GM18507 (cell line): Measurements from ENCODE around the gene DAB2IP.

Source experiments
- DNase-seq: peaks from one replicate; pipeline ENCODE4 v3.0.0; 2011; ENCODE audit warnings: low read depth; ENCODE audit not compliant: insufficient read length; ENCODE audit errors: extremely low spot score
- FAIRE-seq: peaks from 2 replicates; lab custom pipeline; 2011; peaks lifted over from hg19 to GRCh38; lab: Jason Lieb, UNC

DAB2IP gene

GRCh38 chr9:121658166-121658565 lies 6.7 kb downstream of the DAB2IP start:
- FAIRE-seq (no peak), DNase-seq (no peak)

GRCh38 chr9:121658591-121658990 lies 7.2 kb downstream of the DAB2IP start:
- DNase-seq (no peak), FAIRE-seq (no peak)

GRCh38 chr9:121660367-121660766 lies 8.9 kb downstream of the DAB2IP start:
- FAIRE-seq (no peak), DNase-seq (no peak)

- no peak for DNase-seq
- no peak for FAIRE-seq
Measured at GRCh38 chr9:121660876-121661275, 9.4 kb downstream of the DAB2IP start.

GRCh38 chr9:121661328-121661727 lies 9.9 kb downstream of the DAB2IP start:
- no peak for DNase-seq
- FAIRE-seq, result no peak

- DNase-seq (no peak), FAIRE-seq (no peak)
Measured at GRCh38 chr9:121662359-121662758, 10.9 kb downstream of the DAB2IP start.

- DNase-seq (no peak), FAIRE-seq (no peak)
Measured at GRCh38 chr9:121662891-121663580, 11.6 kb downstream of the DAB2IP start.

- FAIRE-seq, result no peak
- DNase-seq, result no peak
Measured at GRCh38 chr9:121663591-121663990, 12.2 kb downstream of the DAB2IP start.

- no peak for DNase-seq
- no peak for FAIRE-seq
Measured at GRCh38 chr9:121666294-121666693, 14.9 kb downstream of the DAB2IP start.

GRCh38 chr9:121667214-121667613 lies 15.8 kb downstream of the DAB2IP start:
- DNase-seq (no peak), FAIRE-seq (no peak)

GRCh38 chr9:121667890-121668289 lies 16.5 kb downstream of the DAB2IP start:
- DNase-seq, result no peak
- FAIRE-seq, result no peak

GRCh38 chr9:121670431-121670830 lies 19.0 kb downstream of the DAB2IP start:
- DNase-seq, result no peak
- no peak for FAIRE-seq

GRCh38 chr9:121671612-121672155 lies 20.2 kb downstream of the DAB2IP start:
- no peak for DNase-seq
- no peak for FAIRE-seq

GRCh38 chr9:121672213-121672612 lies 20.8 kb downstream of the DAB2IP start:
- no peak for FAIRE-seq
- DNase-seq, result no peak

GRCh38 chr9:121672986-121673385 lies 21.6 kb downstream of the DAB2IP start:
- no peak for DNase-seq
- FAIRE-seq, result no peak

- FAIRE-seq (no peak), DNase-seq (no peak)
Measured at GRCh38 chr9:121673576-121673975, 22.1 kb downstream of the DAB2IP start.

GRCh38 chr9:121674017-121674416 lies 22.6 kb downstream of the DAB2IP start:
- DNase-seq (no peak), FAIRE-seq (no peak)

GRCh38 chr9:121674952-121675351 lies 23.5 kb downstream of the DAB2IP start:
- no peak for DNase-seq
- no peak for FAIRE-seq

- FAIRE-seq (no peak), DNase-seq (no peak)
Measured at GRCh38 chr9:121675381-121675780, 23.9 kb downstream of the DAB2IP start.

- FAIRE-seq, result no peak
- no peak for DNase-seq
Measured at GRCh38 chr9:121675969-121676822, 24.8 kb downstream of the DAB2IP start.

- no peak for DNase-seq
- FAIRE-seq, result no peak
Measured at GRCh38 chr9:121676926-121677325, 25.5 kb downstream of the DAB2IP start.
